ENCODE measurements around the gene SGIP1.
"Not testable (repeated sequence)": the region's sequence is repeated elsewhere in the genome, so short reads cannot be mapped to it uniquely, and the experiment has no call there.

The SGIP1 gene

DNA sequence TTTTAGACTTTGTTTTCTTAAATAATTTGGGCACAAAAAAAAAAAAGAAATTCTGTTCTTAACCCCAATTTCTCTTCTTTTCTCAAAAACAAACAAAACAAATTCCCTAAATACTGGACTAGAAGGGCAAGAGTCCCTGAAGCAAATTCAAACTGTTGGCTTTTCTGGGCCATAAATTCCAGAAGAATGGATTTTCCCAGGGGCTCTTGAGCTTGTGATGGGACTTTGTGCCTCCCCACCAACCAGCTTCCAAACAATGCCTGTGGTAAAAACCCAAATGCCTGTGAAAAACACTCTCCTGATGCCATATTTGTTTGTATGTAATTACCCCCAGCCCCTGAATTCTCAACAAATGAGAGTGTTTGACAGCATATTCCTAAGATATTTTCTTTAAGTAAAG lies 55.4 kb downstream of the SGIP1 start:
- no peak overlapping the region for H3K4me3 ChIP-seq (ENCODE audit: low read length)
- no peaks in the 10 kb centered on the region for H3K79me2 ChIP-seq (ENCODE audit: low read length)
- H2AFZ ChIP-seq (ENCODE audit: low read length) = no peak overlapping the region
- H3K9ac ChIP-seq (ENCODE audit: low read length) = no peak overlapping the region
- H3K4me2 ChIP-seq (ENCODE audit: low read depth, low read length) = no peak overlapping the region
- H3F3A ChIP-seq (ENCODE audit: insufficient read depth, low read length) = no peaks in the 10 kb centered on the region
- H3K4me1 ChIP-seq (ENCODE audit: low read length) = no peaks in the 10 kb centered on the region
- no peaks in the 10 kb centered on the region for H3K9me3 ChIP-seq (replicated peaks; ENCODE audit: insufficient read depth, low read length)
- no peaks in the 10 kb centered on the region for H3K9me2 ChIP-seq (replicated peaks; ENCODE audit: insufficient read depth, low read length)
- H4K20me1 ChIP-seq (ENCODE audit: insufficient read depth, low read length) = no peaks in the 10 kb centered on the region
- H3K27me3 ChIP-seq (replicated peaks; ENCODE audit: insufficient read depth, low read length) = no peaks in the 10 kb centered on the region
- no peaks in the 10 kb centered on the region for H3K36me3 ChIP-seq (replicated peaks; ENCODE audit: insufficient read depth, low read length)
- no peak for TF ChIP-seq EZH2phosphoT487 (IDR thresholded peaks at IDR 0.05; ENCODE audit: low read length)
- TF ChIP-seq, protein P1, sequence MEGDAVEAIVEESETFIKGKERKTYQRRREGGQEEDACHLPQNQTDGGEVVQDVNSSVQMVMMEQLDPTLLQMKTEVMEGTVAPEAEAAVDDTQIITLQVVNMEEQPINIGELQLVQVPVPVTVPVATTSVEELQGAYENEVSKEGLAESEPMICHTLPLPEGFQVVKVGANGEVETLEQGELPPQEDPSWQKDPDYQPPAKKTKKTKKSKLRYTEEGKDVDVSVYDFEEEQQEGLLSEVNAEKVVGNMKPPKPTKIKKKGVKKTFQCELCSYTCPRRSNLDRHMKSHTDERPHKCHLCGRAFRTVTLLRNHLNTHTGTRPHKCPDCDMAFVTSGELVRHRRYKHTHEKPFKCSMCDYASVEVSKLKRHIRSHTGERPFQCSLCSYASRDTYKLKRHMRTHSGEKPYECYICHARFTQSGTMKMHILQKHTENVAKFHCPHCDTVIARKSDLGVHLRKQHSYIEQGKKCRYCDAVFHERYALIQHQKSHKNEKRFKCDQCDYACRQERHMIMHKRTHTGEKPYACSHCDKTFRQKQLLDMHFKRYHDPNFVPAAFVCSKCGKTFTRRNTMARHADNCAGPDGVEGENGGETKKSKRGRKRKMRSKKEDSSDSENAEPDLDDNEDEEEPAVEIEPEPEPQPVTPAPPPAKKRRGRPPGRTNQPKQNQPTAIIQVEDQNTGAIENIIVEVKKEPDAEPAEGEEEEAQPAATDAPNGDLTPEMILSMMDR (IDR thresholded peaks at IDR 0.05; ENCODE audit: low read length) = no peak
- no peak for TF ChIP-seq EZH2 (optimal IDR thresholded peaks at IDR 0.05; ENCODE audit: low read depth, low read length)
- no peak overlapping the region for H3K27ac ChIP-seq (ENCODE audit: low read length)
- no peak for DNase-seq

DNA sequence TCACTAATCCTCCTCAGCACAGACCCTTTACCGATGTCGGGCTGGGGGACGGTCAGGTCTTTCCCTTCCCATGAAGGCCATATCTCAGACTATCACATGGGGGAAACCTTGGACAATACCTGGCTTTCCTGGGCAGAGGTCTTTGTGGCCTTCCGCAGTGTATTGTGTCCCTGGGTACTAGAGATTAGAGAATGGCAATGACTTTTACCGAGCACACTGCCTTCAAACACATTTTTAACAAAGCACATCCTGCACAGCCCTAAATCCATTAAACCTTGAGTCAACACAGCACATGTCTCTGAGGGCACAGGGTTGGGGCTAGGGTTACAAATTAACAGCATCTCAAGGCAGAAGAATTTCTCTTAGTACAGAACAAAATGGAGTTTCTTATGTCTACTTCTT lies 58.2 kb downstream of the SGIP1 start:
- not testable (repeated sequence) for DNase-seq

DNA sequence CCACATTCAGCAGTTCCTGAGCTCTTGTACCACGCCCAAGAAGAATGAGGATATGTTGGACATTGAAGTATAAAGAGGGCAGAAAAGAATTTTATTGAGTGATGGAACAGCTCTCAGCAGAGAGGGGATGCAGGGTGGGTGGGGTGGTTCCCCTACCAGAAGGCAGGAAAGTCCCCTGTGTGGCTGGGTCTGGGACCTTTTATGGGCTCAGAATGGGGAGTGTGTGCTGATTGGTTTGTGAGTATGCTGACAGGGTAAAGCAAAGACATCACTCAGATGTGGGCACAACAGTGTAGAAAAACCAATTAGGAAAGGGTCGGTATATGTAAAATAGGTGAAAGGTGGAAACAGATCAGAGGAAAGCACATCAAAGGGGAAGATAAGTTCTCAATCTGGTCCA lies 62.2 kb downstream of the SGIP1 start:
- H3K27me3 ChIP-seq (replicated peaks; ENCODE audit: insufficient read depth, low read length) = no peaks in the 10 kb centered on the region
- H3K36me3 ChIP-seq (replicated peaks; ENCODE audit: insufficient read depth, low read length) = no peaks in the 10 kb centered on the region
- H2AFZ ChIP-seq (ENCODE audit: low read length) = no peak overlapping the region
- no peak overlapping the region for H3K4me2 ChIP-seq (ENCODE audit: low read depth, low read length)
- DNase-seq = no peak
- no peaks in the 10 kb centered on the region for H3K9me3 ChIP-seq (replicated peaks; ENCODE audit: insufficient read depth, low read length)
- H3K4me1 ChIP-seq (ENCODE audit: low read length) = no peaks in the 10 kb centered on the region
- H3F3A ChIP-seq (ENCODE audit: insufficient read depth, low read length) = no peaks in the 10 kb centered on the region
- no peaks in the 10 kb centered on the region for H4K20me1 ChIP-seq (ENCODE audit: insufficient read depth, low read length)
- H3K9ac ChIP-seq (ENCODE audit: low read length) = no peak overlapping the region
- no peak overlapping the region for H3K27ac ChIP-seq (ENCODE audit: low read length)
- H3K4me3 ChIP-seq (ENCODE audit: low read length) = no peak overlapping the region
- no peaks in the 10 kb centered on the region for H3K9me2 ChIP-seq (replicated peaks; ENCODE audit: insufficient read depth, low read length)
- TF ChIP-seq EZH2phosphoT487 (IDR thresholded peaks at IDR 0.05; ENCODE audit: low read length) (no peak), EZH2 (optimal IDR thresholded peaks at IDR 0.05; ENCODE audit: low read depth, low read length) (no peak)
- TF ChIP-seq, protein P1 (IDR thresholded peaks at IDR 0.05; ENCODE audit: low read length) = no peak
- H3K79me2 ChIP-seq (ENCODE audit: low read length) = no peaks in the 10 kb centered on the region

More for the DNA sequence above, 58.2 kb downstream of the SGIP1 start:
- not testable (repeated sequence) for H3K9ac ChIP-seq (ENCODE audit: low read length); H3K27me3 ChIP-seq (replicated peaks; ENCODE audit: insufficient read depth, low read length); H3K79me2 ChIP-seq (ENCODE audit: low read length); H3K27ac ChIP-seq (ENCODE audit: low read length); H3K4me1 ChIP-seq (ENCODE audit: low read length); H3K4me3 ChIP-seq (ENCODE audit: low read length); H3K9me2 ChIP-seq (replicated peaks; ENCODE audit: insufficient read depth, low read length); H3K9me3 ChIP-seq (replicated peaks; ENCODE audit: insufficient read depth, low read length); H3K36me3 ChIP-seq (replicated peaks; ENCODE audit: insufficient read depth, low read length); H2AFZ ChIP-seq (ENCODE audit: low read length); H4K20me1 ChIP-seq (ENCODE audit: insufficient read depth, low read length); H3F3A ChIP-seq (ENCODE audit: insufficient read depth, low read length); H3K4me2 ChIP-seq (ENCODE audit: low read depth, low read length)

DNA sequence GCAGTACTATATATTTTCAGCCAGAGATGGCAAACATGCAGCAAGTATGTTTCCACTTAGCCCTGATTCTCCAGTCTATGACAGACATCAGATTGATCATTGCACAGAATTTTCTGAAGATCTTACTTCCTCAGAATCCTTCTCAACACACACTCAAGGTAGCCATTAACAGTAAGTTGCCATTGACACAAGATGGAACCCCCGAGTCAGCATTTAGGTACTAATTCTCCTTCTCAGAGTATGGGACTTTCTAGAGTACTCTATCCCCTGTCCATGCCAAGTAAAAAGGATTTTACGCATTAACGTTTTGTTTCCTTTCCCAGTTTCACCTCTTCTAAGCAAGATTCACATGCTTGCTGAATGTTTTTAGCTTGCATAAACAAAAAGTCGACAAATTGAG lies 63.5 kb downstream of the SGIP1 start:
- Histone ChIP-seq H3K79me2 (ENCODE audit: low read length) (no peaks in the 10 kb centered on the region), H3K27ac (ENCODE audit: low read length) (no peak overlapping the region), H3K9me2 (replicated peaks; ENCODE audit: insufficient read depth, low read length) (no peaks in the 10 kb centered on the region), H3F3A (ENCODE audit: insufficient read depth, low read length) (no peaks in the 10 kb centered on the region), H3K9ac (ENCODE audit: low read length) (no peak overlapping the region), H3K4me1 (ENCODE audit: low read length) (no peaks in the 10 kb centered on the region), H3K4me2 (ENCODE audit: low read depth, low read length) (no peak overlapping the region), H2AFZ (ENCODE audit: low read length) (no peak overlapping the region), H3K36me3 (replicated peaks; ENCODE audit: insufficient read depth, low read length) (no peaks in the 10 kb centered on the region), H4K20me1 (ENCODE audit: insufficient read depth, low read length) (no peaks in the 10 kb centered on the region), H3K27me3 (replicated peaks; ENCODE audit: insufficient read depth, low read length) (no peaks in the 10 kb centered on the region), H3K4me3 (ENCODE audit: low read length) (no peak overlapping the region), H3K9me3 (replicated peaks; ENCODE audit: insufficient read depth, low read length) (no peaks in the 10 kb centered on the region)
- DNase-seq = no peak
- TF ChIP-seq, protein P1 (IDR thresholded peaks at IDR 0.05; ENCODE audit: low read length) = no peak
- TF ChIP-seq EZH2phosphoT487 (IDR thresholded peaks at IDR 0.05; ENCODE audit: low read length) = no peak
- TF ChIP-seq EZH2 (optimal IDR thresholded peaks at IDR 0.05; ENCODE audit: low read depth, low read length) = no peak
